RWPE2 (cell line): ENCODE data around the gene WDR62.
A peak's percentile ranks its signal among the peaks of the same experiment; 100 is the strongest.
"Not testable (repeated sequence)": the region's sequence is repeated elsewhere in the genome, so short reads cannot be mapped to it uniquely, and the experiment has no call there.

ENCODE experiments used
- ATAC-seq: fragments of 200-7000 bp; cut with Tn5 transposase; 3 replicates; pipeline ENCODE4 v1.9.1; 2021; ENCODE audit warnings: low read depth
- DNase-seq: peaks from one replicate; pipeline ENCODE4 v3.0.0-alpha.2; 2020; ENCODE audit warnings: low spot score
- H3K27ac ChIP-seq: fragments of 450-650 bp; 2 replicates; pipeline ENCODE4 v1.5.1; 2017; ENCODE audit warnings: mild to moderate bottlenecking; ENCODE audit not compliant: poor library complexity, severe bottlenecking
- H3K27me3 ChIP-seq: fragments of 250-450 bp; sonication (Bioruptor Pico); 2 replicates; pipeline ENCODE4 v1.5.1; 2021; ENCODE audit warnings: mild to moderate bottlenecking, moderate library complexity; ENCODE audit not compliant: insufficient read depth, poor library complexity, severe bottlenecking
- H3K36me3 ChIP-seq: fragments of 250-450 bp; sonication (Bioruptor Pico); 2 replicates; pipeline ENCODE4 v1.5.1; 2020; ENCODE audit warnings: low read depth, mild to moderate bottlenecking, moderate library complexity
- H3K4me1 ChIP-seq: fragments of 250-450 bp; sonication (Bioruptor Pico); 2 replicates; pipeline ENCODE4 v1.5.1; 2021; ENCODE audit warnings: mild to moderate bottlenecking, moderate library complexity; ENCODE audit not compliant: insufficient read depth, poor library complexity, severe bottlenecking
- H3K4me3 ChIP-seq: fragments of 250-450 bp; sonication (Bioruptor Pico); 2 replicates; pipeline ENCODE4 v1.5.1; 2021; ENCODE audit warnings: mild to moderate bottlenecking, moderate library complexity; ENCODE audit not compliant: severe bottlenecking
- H3K9me3 ChIP-seq: fragments of 250-450 bp; sonication (Bioruptor Pico); 2 replicates; pipeline ENCODE4 v1.5.1; 2021; ENCODE audit warnings: mild to moderate bottlenecking, moderate library complexity; ENCODE audit not compliant: severe bottlenecking
- CTCF ChIP-seq: fragments of 450-650 bp; IDR thresholded peaks from one replicate; pipeline ENCODE4 v1.5.1; 2017; ENCODE audit warnings: mild to moderate bottlenecking, moderate library complexity; ENCODE audit not compliant: poor library complexity, severe bottlenecking

The WDR62 gene

DNA sequence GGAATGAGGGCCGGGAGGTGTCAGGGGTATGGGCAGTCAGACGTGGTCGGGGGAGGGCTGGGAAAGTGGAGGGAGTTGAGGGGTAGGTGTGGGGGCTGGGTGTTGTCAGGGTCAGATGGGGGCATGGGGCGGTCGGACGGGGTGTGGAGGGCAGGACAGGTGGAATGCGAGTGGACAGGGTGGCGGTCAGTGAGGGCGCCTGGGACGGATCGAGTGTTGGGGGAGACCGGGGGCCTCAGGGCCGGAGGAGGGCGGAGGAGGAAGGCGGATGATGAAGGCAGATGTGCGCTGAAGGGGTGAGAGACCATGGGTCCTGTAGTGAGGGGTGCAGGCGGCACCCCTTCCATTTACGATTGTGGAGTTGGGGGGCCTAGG, 66.3 kb downstream of the WDR62 start:
- TF ChIP-seq CTCF = no peak
- Histone ChIP-seq H3K27ac (no peak overlapping the region), H3K9me3 (no peaks in the 10 kb centered on the region), H3K4me1 (no peaks in the 10 kb centered on the region), H3K27me3 (no peaks in the 10 kb centered on the region), H3K4me3 (no peak overlapping the region), H3K36me3 (peaks cover 48% of the 10 kb centered on the region)
- DNase-seq (no peak), ATAC-seq (no peak)

DNA sequence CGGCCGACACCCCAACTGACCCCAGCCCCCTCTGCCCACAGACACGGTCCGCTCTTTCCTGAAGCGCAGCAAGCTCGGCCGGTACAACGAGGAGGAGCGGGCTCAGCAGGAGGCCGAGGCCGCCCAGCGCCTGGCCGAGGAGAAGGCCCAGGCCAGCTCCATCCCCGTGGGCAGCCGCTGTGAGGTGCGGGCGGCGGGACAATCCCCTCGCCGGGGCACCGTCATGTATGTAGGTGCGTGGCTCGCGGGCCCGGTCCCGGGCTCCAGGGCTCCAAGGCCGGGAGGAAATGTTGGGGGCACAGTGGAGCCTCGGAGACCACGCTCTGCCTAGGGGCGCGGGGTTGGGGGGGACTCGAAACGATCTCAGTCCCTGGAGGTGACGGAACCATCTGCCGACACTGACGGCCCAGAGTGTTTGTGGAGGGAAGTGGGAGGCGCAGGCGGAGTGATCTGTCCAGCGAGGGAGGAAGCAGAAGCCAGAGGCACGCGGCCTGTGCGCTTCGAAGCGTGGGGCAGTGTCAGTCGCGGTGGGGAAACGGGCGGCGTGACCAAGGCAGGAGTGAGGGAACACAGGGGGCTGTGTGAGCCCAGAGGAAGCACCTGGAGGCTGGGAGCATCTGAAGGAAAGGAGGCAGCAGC, 66.9 kb downstream of the WDR62 start:
- H3K9me3 ChIP-seq = no peaks in the 10 kb centered on the region
- DNase-seq = no peak
- H3K4me3 ChIP-seq = no peak overlapping the region
- peaks cover 42% of the 10 kb centered on the region for H3K36me3 ChIP-seq
- no peaks in the 10 kb centered on the region for H3K4me1 ChIP-seq
- TF ChIP-seq CTCF = no peak
- ATAC-seq = no peak
- H3K27me3 ChIP-seq = no peaks in the 10 kb centered on the region
- H3K27ac ChIP-seq = no peak overlapping the region

DNA sequence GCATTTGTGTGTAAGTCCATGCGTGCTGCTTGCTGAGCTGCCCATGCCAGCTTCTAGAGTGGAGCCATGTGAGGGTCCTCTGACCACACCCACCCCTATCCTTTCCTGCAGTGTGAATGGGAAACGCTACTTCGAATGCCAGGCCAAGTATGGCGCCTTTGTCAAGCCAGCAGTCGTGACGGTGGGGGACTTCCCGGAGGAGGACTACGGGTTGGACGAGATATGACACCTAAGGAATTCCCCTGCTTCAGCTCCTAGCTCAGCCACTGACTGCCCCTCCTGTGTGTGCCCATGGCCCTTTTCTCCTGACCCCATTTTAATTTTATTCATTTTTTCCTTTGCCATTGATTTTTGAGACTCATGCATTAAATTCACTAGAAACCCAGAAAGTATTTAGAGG, 70.9 kb downstream of the WDR62 start:
- no peak for TF ChIP-seq CTCF
- Histone ChIP-seq H3K4me1 (no peaks in the 10 kb centered on the region), H3K36me3 (peaks cover 22% of the 10 kb centered on the region), H3K4me3 (no peak overlapping the region), H3K27me3 (no peaks in the 10 kb centered on the region), H3K27ac (no peak overlapping the region), H3K9me3 (peaks cover 4% of the 10 kb centered on the region)
- no peak for DNase-seq
- ATAC-seq = no peak

GRCh38 chr19:36128392-36128736, 73.7 kb downstream of the WDR62 start:
- ATAC-seq (no peak), DNase-seq (no peak)
- TF ChIP-seq CTCF = no peak
- Histone ChIP-seq H3K4me3 (peak overlapping the region; percentile 26), H3K27me3 (no peaks in the 10 kb centered on the region), H3K36me3 (peaks cover 14% of the 10 kb centered on the region), H3K9me3 (peaks cover 4% of the 10 kb centered on the region), H3K4me1 (peaks cover 17% of the 10 kb centered on the region), H3K27ac (peak overlapping the region; percentile 79)

DNA sequence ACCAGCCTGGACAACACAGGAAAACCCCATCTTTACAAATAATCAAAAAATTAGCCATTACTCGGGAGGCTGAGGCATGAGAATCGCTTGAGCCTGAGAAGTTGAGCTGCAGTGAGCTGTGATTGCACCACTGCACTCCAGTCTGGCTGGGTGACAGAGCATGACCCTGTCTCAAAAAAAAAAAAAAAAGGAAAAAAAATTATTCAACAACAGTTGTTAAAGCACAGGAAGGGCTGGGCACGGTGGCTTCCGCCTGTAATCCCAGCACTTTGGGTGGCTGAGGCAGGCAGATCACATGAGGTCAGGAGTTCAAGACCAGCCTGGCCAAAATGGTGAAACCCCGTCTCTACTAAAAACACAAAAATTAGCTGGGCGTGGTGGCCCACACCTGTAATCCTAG, 76.5 kb downstream of the WDR62 start:
- not testable (repeated sequence) for H3K4me3 ChIP-seq, H3K9me3 ChIP-seq, ATAC-seq, DNase-seq, H3K27me3 ChIP-seq, H3K36me3 ChIP-seq
- peaks cover 20% of the 10 kb centered on the region for H3K4me1 ChIP-seq
- H3K27ac ChIP-seq = peak overlapping the region; percentile 69

- not testable (repeated sequence) for ATAC-seq, H3K27me3 ChIP-seq, DNase-seq, H3K27ac ChIP-seq, H3K9me3 ChIP-seq, H3K4me3 ChIP-seq, H3K36me3 ChIP-seq
- H3K4me1 ChIP-seq = peaks cover 29% of the 10 kb centered on the region
Observed at GRCh38 chr19:36134867-36135266, 80.2 kb downstream of the WDR62 start.
